NOMO-1 treated with DMSO at 0.1 percent for 48 hours (cell line): ENCODE data around the gene WDFY1.

Source experiments
- DNase-seq: peaks from one replicate; lab custom pipeline; 2025; ENCODE audit not compliant: unreplicated experiment; lab: John Stamatoyannopoulos, UW

The WDFY1 gene

GRCh38 chr2:223932816-223933800 lies 12.0 kb downstream of the WDFY1 start:
- DNase-seq = no peak

- DNase-seq = no peak
These were observed 14.8 kb downstream of the WDFY1 start for GRCh38 chr2:223930103-223930976.

- DNase-seq = peak; percentile 42
These were observed 15.5 kb downstream of the WDFY1 start for GRCh38 chr2:223929571-223930102.

- DNase-seq = no peak
These were observed 16.8 kb downstream of the WDFY1 start for GRCh38 chr2:223928113-223929006.

GRCh38 chr2:223925106-223925505 lies 20.0 kb downstream of the WDFY1 start:
- peak; percentile 50 for DNase-seq

GRCh38 chr2:223923976-223924375 lies 21.2 kb downstream of the WDFY1 start:
- DNase-seq = no peak

- DNase-seq = no peak
These were observed 22.8 kb downstream of the WDFY1 start for GRCh38 chr2:223922308-223922707.

- DNase-seq = no peak
These were observed 23.9 kb downstream of the WDFY1 start for GRCh38 chr2:223921204-223921603.

- DNase-seq = no peak
These were observed 25.0 kb downstream of the WDFY1 start for GRCh38 chr2:223920109-223920508.

GRCh38 chr2:223918671-223919134 lies 26.4 kb downstream of the WDFY1 start:
- DNase-seq = peak; percentile 58

GRCh38 chr2:223916181-223916920 lies 28.8 kb downstream of the WDFY1 start:
- no peak for DNase-seq

- DNase-seq = peak; percentile 15
These were observed 30.1 kb downstream of the WDFY1 start for GRCh38 chr2:223915071-223915470.

- DNase-seq = no peak
These were observed 30.8 kb downstream of the WDFY1 start for GRCh38 chr2:223914324-223914723.

GRCh38 chr2:223909001-223909741 lies 36.0 kb downstream of the WDFY1 start:
- DNase-seq = peak; percentile 9

- no peak for DNase-seq
These were observed 36.7 kb downstream of the WDFY1 start for GRCh38 chr2:223908304-223908998.

GRCh38 chr2:223905996-223906395 lies 39.1 kb downstream of the WDFY1 start:
- no peak for DNase-seq

GRCh38 chr2:223901854-223902253 lies 43.3 kb downstream of the WDFY1 start:
- DNase-seq = peak; percentile 22

- no peak for DNase-seq
These were observed 43.8 kb downstream of the WDFY1 start for GRCh38 chr2:223901311-223901710.
